ENCODE results near the gene TP53BP2. TPM values are rescaled to one million over a fixed set of nuclear protein-coding genes. Genes with fewer than 3 reads are reported as not detected.
"Not testable (repeated sequence)": the region's sequence is repeated elsewhere in the genome, so short reads cannot be mapped to it uniquely, and the experiment has no call there.

Gene TP53BP2
- polyA plus RNA-seq, 3 donors, result 46.1 to 58.5 (median 56.1) TPM

DNA sequence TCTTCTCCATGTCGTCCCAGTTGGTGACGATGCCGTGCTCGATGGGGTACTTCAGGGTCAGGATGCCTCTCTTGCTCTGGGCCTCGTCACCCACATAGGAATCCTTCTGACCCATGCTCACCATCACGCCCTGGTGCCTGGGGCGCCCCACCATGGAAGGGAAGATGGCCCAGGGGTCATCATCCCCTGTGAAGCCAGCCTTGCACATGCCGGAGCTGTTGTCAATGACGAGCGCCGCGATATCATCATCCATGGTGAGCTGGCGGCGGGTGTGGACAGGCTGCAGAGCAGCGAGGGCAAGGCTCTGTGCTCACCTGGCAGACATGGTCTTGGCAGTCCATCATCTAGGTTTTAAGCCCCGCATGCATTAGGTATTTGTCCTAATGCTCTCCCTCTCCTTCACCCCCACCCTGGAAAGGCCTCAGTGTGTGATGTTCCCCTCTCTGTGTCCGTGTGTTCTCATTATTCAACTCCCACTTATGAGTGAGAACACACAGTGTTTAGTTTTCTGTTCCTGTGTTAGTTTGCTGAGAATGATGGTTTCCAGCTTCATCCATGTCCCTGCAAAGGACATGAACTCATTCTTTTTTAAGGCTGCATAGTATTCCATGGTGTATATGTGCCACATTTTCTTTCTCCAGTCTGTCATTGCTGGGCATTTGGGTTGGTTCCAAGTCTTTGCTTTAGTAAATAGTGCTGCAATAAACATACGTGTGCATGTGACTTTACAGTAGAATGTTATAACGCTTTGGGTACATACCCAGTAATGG is 19.0 kb upstream of the TP53BP2 start:
- DNase-seq (ENCODE audit: extremely low read depth in 1 of 11, low read depth in 9 of 11, low spot score in 4 of 11), result not testable (repeated sequence)

DNA sequence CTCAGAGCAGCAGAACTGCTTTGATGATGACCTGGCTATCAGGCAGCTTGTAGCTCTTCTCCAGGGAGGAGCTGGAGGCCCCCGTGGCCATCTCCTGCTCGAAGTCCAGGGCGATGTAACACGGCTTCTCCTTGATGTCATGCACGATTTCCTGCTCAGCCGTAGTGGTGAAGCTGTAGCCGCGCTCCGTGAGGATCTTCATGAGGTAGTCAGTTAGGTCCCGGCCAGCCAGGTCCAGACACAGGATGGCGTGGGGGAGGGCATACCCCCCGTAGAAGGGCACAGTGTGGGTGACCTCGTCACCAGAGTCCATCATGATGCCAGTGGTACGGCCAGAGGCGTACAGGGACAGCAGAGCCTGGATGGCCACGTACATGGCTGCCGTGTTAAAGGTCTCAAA is 18.3 kb upstream of the TP53BP2 start:
- no peak for DNase-seq (ENCODE audit: extremely low read depth in 1 of 11, low read depth in 9 of 11, low spot score in 4 of 11)

DNA sequence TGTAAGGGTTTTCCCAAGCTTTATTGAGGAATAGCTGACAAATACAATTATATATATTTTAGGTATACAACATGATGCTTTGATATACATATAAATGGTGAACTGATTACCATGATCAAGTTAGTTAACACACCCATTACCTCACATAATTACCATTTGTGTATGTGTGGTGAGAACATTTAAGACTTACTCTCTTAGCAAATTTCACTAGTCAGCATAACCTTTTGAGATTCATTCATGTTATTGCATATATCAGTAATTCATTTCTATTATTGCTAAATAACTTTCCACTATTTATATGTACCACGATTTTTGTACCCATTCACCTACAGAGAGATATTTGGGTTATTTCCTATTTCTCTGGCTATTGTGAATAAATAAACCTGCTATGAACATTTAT is 16.2 kb upstream of the TP53BP2 start:
- no peak for DNase-seq (ENCODE audit: extremely low read depth in 1 of 11, low read depth in 9 of 11, low spot score in 4 of 11)

DNA sequence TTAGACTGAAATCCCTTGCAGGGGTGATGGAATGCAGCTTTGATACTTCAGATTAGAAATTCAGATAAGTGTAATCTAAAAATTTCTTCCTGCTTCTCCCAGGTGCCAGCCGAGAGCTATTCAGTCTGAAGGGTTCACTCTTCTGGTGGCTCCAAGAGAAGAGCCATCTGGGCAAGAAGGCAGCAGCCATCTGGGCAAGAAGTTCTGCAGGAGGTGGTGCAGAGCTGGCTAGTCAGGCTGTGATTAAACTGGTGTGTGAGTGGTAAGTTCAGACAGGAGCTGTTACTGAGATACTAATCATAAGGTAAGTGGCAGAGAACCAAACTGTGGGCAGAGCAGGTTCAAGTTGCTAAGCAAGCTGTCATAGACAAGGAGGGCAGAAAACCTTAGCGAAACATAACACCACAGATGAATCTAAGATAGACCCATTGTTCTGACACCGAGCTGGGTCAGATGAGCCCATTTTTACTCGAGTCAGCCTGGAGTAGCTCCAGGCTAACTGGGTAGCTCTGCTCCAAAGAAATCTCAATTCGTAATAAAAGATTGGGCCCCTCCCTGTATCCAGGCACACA is 14.4 kb upstream of the TP53BP2 start:
- no peak for DNase-seq (ENCODE audit: extremely low read depth in 1 of 11, low read depth in 9 of 11, low spot score in 4 of 11)

DNA sequence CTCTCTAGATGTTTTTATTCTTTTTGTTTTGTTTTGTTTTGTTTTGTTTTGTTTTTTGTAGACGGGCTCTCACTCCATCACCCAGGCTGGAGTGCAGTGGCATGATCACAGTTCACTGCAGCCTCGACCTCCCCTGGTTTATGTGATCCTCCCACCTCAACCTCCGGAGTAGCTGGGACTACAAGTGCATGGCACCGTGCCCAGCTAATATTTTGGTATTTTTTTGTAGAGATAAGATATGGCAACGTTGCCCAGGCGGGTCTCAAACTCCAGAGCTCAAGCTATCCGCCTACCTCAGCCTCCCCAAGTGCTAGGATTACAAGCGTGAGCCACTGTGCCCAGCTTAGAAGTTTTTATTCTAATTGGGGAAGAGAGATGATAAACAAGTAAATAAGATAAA is 13.3 kb upstream of the TP53BP2 start:
- DNase-seq (ENCODE audit: extremely low read depth in 1 of 11, low read depth in 9 of 11, low spot score in 4 of 11), result no peak

DNA sequence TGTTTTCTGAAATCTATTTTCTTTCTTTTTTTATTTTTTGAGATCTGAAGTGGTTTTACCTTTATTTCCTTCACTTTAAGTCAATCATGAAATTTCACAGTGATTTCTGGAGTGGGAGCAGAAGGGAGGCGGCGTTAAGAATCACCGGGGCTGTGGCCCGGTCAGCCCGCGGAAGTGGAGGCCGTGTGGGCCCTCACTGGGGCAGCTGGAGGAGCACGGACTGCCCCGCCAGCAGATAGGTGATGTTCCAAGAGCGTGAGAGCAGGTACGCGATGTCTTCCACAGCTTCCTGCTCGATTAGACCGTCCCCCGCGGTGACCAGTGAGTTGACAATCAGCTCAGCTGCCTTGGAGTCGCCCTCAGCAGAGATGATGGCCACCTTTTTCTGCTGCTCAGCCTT is 10.6 kb upstream of the TP53BP2 start:
- no peak for DNase-seq (ENCODE audit: extremely low read depth in 1 of 11, low read depth in 9 of 11, low spot score in 4 of 11)

DNA sequence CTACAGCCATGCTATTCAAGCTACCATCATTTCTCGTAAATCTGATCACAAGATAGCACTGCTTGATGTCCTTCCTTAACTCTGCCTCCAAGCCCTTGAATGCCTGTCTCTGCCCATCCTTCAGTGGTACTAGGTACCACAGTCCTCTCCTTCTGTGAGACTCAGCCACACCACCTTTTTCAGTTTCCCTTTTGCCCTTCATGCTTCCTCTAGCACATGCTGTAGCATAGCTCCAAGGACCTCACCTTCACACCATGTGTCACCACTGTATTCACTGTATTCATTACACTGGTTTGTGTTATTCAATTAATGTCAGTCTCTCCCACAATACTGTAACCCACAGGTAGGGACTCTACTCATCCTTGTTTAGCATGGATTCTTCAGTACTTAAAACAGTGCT is 8.0 kb upstream of the TP53BP2 start:
- DNase-seq (ENCODE audit: extremely low read depth in 1 of 11, low read depth in 9 of 11, low spot score in 4 of 11), result no peak

DNA sequence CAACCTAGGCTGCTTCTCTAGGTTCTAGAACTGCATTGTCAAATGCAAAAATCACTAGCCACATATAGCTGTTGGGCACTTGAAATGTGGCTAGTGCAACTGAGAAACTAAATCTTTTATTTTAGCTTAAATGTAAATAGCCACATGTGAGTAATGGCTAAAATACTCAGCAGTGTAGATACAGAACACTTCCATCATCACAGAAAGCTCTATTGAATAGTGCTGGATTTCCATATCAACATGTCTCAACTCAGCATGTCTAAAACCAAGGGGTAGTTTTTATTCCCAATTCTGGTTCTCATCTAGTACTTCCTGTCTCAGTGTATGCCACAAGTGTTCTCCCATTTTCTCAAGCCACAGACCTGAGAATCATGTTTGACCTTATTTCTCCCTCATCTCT is 7.5 kb upstream of the TP53BP2 start:
- DNase-seq (ENCODE audit: extremely low read depth in 1 of 11, low read depth in 9 of 11, low spot score in 4 of 11), result no peak

DNA sequence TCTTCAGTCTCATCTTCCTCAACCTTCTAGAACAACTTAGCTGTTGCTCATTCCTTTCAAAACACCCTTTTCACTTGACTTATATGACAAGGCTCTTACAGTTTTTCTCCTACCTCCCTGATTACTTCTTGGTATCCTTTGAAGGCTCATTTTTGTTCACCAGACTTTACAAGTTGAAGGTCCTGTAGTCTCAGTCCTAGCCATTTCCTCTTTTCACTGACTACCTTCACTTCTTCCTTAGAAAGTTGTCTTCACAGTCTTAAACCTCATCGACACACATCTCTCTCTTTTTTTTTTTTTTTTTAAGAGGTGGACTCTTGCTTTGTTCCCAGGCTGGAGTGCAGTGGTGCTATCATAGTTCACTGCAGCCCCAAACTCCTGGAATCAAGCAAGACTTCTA is 6.6 kb upstream of the TP53BP2 start:
- no peak for DNase-seq (ENCODE audit: extremely low read depth in 1 of 11, low read depth in 9 of 11, low spot score in 4 of 11)

DNA sequence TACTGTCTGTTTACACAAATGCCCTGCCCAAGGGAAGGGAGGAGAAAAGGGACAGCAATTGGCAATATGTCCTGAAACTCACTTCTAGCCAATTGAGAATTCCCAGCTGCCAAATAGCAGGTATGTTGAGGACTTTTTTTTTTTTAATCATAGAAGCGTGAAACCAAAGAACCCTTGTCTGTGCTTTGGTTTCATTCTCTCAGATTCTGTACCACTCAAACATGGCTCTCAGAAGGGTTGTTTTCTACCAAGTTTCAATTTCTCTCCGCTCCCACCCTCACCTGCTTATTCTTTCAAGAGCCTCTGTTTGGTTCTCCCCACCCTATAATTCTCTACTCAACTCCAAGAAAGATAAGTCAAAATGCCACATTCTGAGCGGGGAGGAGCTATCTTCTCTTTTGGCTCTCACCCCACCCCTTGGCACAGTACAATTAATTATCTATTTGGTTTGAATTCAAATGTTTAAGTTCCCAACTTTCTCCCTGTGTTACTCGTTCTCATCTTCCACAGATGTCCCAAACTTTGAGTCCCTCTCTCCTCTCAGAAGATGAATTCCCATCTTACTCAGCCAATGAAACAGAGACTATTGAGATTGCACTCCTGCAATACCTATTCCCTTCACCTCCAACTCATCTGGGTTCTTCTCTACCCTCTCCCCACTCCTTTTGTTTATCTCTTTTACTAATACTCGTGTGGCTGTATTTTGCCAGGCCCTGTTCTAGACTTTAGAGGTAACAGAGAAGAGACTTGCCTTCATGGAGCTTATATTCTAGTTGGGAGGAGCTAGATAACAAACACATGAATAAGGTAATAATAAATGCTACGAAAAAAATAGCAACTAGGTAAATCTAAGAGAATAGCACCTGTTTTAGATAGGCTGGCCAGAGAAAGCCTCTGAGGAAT is 3.9 kb upstream of the TP53BP2 start:
- DNase-seq (ENCODE audit: extremely low read depth in 1 of 11, low read depth in 9 of 11, low spot score in 4 of 11), result no peak

DNA sequence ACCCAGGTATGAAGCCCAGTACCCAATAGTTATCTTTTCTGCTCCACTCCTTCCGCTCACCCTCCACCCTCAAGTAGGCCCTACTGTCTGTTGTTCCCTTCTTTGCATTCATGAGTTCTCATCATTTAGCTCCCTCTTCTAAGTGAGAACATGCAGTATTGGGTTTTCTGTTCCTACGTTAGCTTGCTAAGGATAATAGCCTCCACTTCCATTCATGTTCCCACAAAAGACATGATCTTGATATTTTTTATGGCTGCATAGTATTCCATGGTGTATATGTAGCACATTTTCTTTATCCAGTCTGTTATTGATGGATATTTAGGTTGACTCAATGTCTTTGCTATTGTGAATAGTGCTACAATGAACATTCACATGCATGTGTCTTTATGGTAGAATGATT is 2.8 kb upstream of the TP53BP2 start:
- no peak for DNase-seq (ENCODE audit: extremely low read depth in 1 of 11, low read depth in 9 of 11, low spot score in 4 of 11)

DNA sequence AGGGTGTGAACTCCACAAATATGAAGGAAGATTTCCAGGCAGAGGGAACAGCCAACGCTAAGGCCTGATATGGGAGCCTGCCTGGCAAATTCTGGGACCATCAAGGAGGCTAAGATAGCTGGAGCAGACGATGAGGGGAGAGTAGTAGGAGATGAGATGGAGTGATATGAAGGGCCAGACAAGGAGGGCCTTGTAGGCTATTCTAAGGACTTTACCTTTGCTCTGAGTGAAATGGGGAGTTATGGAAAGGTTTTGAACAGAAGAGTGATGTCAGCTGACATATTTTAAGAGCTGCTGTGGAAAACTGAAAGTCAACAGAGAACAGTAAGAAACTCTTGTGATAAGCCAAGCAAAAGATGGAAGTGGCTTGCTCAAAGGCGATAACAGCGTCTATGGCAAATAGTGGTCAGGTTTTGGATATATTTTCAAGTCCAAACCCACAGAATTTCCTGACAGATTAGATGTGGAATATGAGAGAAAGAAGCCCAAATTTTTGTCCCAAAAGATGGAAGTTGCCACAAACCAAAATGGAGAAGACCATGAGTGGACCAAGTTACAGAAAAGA is 2.1 kb upstream of the TP53BP2 start:
- DNase-seq (ENCODE audit: extremely low read depth in 1 of 11, low read depth in 9 of 11, low spot score in 4 of 11), result no peak

DNA sequence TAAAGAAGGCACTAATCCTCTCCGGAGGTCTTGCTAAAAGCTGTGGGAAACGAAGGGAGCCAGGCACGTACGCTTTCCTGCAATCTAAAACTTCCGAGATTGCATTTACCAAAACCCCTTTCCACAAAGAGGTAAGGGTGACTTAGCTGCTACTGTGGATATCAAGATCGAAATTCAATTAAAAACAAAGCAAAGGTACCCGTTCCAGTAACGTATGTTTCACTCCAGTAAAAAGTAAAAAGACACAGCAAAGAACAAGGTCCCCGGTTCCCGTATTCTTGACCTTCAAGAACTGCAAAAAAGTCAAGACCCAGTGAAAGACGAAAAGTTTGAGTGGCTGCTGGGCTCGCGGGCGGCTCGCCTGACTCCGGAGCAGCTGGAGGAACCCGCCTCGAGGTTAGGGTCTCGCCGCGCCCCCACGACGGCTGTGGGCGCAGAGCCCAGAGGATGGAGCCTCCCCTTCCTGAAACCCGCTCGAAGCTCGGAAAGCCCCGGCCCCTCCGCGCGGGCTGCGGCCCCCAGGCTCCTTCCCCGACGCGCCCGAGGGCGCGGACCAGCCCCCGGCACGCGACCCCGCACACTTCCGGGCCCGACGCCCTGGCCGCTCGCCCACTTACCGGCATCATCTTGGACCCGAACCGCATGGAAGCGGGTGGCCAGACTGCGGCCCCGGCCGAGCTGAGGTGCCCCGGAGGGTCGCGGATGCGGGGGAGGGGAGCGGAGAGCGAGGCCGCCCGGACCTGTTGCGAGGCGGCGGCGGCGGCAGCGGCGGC is 524 bp downstream of the TP53BP2 start:
- peak; percentile 49 to 76 (median 62) for DNase-seq (ENCODE audit: extremely low read depth in 1 of 11, low read depth in 9 of 11, low spot score in 4 of 11)

DNA sequence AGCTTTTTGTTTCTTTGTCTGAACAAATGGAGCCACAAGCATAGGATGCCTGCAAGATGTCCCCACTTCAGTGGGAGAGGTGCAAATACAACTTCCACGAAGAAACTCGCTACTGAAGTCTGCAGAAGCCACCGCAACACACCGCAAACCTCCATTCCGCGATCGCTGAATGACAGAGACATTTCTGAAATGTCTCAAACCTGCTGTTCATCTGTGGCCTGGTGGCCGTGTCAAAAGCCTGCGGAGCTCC is 1.0 kb downstream of the TP53BP2 start:
- DNase-seq (ENCODE audit: extremely low read depth in 1 of 11, low read depth in 9 of 11, low spot score in 4 of 11), result no peak

DNA sequence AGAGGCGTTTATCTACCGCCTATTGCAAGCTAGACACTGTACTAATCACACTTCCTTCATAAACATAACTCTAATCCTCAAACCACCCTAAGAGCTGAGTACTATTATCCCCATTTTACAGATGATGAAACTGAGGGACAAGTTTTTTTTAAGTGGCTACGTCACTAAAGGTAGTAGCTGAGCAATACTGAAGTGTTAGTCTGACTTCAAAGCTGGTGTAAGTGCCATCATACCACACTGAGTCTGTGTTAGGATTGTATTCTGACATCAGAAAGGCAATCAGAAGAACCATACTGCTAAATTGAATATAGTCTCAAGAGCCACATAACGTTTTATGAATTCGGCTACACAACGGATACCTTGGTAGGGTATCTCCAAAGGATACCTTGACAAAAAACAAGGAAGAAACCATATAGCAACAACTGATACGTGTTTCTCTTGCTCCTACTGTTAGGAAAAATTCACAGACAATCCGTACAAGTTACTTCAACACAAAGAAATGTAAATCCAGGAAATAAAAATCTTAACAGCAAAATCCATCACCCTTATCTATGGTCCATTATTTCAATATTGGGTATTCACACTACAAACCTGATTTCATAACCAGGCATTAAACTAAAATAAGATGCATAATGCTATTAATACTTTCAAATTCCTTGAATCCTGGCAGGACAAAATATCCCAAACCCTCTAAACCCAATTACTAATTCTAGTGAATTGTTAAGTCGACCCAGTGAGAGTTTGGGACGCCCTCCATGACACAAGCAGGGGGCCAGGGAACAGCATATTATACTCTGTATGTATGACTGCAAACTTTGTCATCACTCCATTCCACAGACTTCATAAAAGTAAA is 1.6 kb downstream of the TP53BP2 start:
- DNase-seq (ENCODE audit: extremely low read depth in 1 of 11, low read depth in 9 of 11, low spot score in 4 of 11), result no peak

DNA sequence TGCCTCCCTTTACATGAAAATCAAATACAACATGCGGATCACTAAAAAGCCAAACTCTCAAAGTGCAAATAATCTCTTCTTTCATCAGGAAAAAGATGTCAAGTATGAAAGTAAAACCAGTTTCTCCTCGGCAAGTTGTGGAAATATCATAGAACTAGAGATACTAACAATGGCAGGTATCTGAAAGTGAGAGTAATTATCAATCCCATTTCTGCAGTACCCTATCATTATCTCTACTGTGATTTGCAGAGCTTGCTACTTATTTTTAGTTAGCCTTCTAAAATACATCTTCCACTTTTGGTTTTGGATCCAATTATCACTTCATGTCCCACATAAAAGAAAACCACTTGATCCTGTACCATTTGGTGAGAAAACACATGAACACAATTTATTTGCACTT is 3.0 kb downstream of the TP53BP2 start:
- DNase-seq (ENCODE audit: extremely low read depth in 1 of 11, low read depth in 9 of 11, low spot score in 4 of 11), result no peak

DNA sequence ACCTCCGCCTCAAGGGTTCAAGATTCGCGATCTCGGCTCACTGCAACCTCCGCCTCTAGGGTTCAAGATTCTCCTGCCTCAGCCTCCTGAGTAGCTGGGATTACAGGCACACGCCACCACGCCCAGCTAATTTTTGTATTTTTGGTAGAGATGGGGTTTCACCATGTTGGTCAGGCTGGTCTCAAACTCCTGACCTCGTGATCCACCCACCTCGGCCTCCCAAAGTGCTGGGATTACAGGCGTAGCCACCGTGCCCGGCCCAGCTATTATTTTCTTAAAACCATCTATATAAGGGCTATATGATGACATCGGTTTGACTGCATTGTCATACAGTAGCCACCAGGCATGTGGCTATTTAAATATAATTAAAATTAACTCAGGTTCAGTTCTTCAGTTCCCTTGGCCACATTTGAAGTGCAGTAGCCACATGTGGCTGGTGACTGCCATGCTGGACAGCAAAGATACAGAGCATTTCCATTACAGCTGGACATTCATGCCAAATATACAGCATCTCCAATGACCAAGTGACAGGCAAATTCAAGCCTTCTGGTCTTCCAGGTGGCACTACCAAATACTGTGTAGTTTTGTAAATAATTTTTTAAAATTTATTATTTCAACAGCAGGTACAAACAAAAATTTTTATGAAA is 3.6 kb downstream of the TP53BP2 start:
- not testable (repeated sequence) for DNase-seq (ENCODE audit: extremely low read depth in 1 of 11, low read depth in 9 of 11, low spot score in 4 of 11)

DNA sequence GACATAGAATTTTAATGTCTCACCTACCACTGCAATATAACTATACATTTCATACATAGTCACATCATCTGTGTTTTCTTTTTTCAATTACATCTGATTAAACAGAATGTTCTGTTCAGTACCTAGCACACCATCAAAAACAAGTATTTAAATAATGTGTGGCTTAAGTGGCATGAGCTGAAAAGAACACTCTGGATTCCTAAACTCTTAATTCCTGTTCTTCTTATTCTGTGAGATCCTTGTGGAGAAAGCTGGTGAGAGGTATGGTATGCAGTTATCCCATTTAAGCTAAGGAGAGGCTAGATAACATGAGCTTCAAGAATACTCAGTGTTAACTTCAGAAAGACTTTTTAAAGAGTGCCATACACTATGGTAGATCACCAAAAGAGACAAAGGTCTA is 5.5 kb downstream of the TP53BP2 start:
- DNase-seq (ENCODE audit: extremely low read depth in 1 of 11, low read depth in 9 of 11, low spot score in 4 of 11), result no peak
